K562 (cell line): ENCODE data around the gene L3MBTL3. TPM values are rescaled to one million over a fixed set of nuclear protein-coding genes. Genes with fewer than 3 reads are reported as not detected.

ENCODE experiments used
- ATAC-seq: fragments of 200-7000 bp; cut with Tn5 transposase; 3 replicates; pipeline ENCODE4 v1.9.1; 2020; ENCODE audit warnings: moderate library complexity
- BruUV-seq: library from RNA; stranded (reverse); fragments of 400-500 nt; replicated peaks from 2 replicates; lab custom pipeline; 2021; lab: Mats Ljungman, UMichigan
- CTCF ChIA-PET: fragments of 300-600 bp; formaldehyde crosslinking; extraction: SDS; loops from one replicate; lab custom pipeline; 2021; ENCODE audit warnings: low intra/inter-chr PET ratio; lab: Yijun Ruan, JAX
- POLR2A ChIA-PET: fragments of 300-600, 350-650 bp; sonication (Branson Sonifier 250); formaldehyde crosslinking; extraction: SDS; loops from one replicate; lab custom pipeline; 2021; ENCODE audit warnings: antibody characterized with exemption, inconsistent platforms; lab: Yijun Ruan, JAX
- DNase-seq, 4 experiments: peaks; one replicate each; pipeline versions ENCODE4 v3.0.0 to v3.0.0-alpha.2; 2011 to 2018; ENCODE audit warnings: low spot score in 3 of 4, mixed read lengths in 3 of 4; ENCODE audit errors: extremely low read depth in 1 of 4
- FAIRE-seq: peaks from 2 replicates; lab custom pipeline; 2011; peaks lifted over from hg19 to GRCh38; lab: Jason Lieb, UNC
- H2AFZ ChIP-seq: 2 replicates; pipeline ENCODE4 v1.6.0; 2011; ENCODE audit warnings: low read depth, low read length, control low read depth, inconsistent platforms
- H3K27ac ChIP-seq: fragments of 200-600 bp; 3 replicates; pipeline ENCODE4 v1.8.0; 2011; ENCODE audit warnings: low read depth, mild to moderate bottlenecking, control low read depth, inconsistent platforms, low read length, moderate library complexity, mixed read lengths; ENCODE audit errors: extremely low read depth
- H3K27me3 ChIP-seq, 2 experiments: fragments of 300-600 bp in 1 of 2; 2 replicates in 1 of 2; 3 replicates in 1 of 2; pipeline versions ENCODE4 v1.6.0 to v1.8.0; 2011; ENCODE audit warnings: inconsistent platforms in 2 of 2, low read length in 2 of 2, mild to moderate bottlenecking in 1 of 2, mixed read lengths in 1 of 2, moderate library complexity in 1 of 2; ENCODE audit not compliant: control insufficient read depth in 2 of 2, insufficient read depth in 2 of 2
- H3K36me3 ChIP-seq: fragments of 300-600 bp; 3 replicates; pipeline ENCODE4 v1.8.0; 2011; ENCODE audit warnings: mild to moderate bottlenecking, low read length, inconsistent platforms; ENCODE audit not compliant: control insufficient read depth, insufficient read depth
- H3K4me1 ChIP-seq, 2 experiments: fragments of 200-600 bp in 1 of 2; replicated peaks in 1 of 2; 2 replicates in 1 of 2; 3 replicates in 1 of 2; pipeline versions ENCODE4 v1.5.1 to v1.8.0; 2011; ENCODE audit warnings: inconsistent platforms in 2 of 2, low read length in 2 of 2, mild to moderate bottlenecking in 1 of 2, mixed read lengths in 1 of 2, moderate library complexity in 1 of 2; ENCODE audit not compliant: control insufficient read depth in 2 of 2, insufficient read depth in 2 of 2
- H3K4me2 ChIP-seq: 2 replicates; pipeline ENCODE4 v1.6.1; 2011; ENCODE audit warnings: low read length, control low read depth, inconsistent platforms, mixed read lengths; ENCODE audit not compliant: insufficient read depth
- H3K4me3 ChIP-seq: fragments of 200-600 bp; sonication (generic), shearing (Covaris generic); 2 replicates; pipeline ENCODE4 v1.5.1; 2016; ENCODE audit warnings: control low read depth, inconsistent platforms
- H3K79me2 ChIP-seq: fragments of 200-600 bp; 3 replicates; pipeline ENCODE4 v1.8.0; 2011; ENCODE audit warnings: low read length, inconsistent platforms; ENCODE audit not compliant: control insufficient read depth, insufficient read depth
- H3K9ac ChIP-seq, 2 experiments: 2 replicates each; pipeline versions ENCODE4 v1.6.0 to v1.6.1; 2011; ENCODE audit warnings: low read depth in 2 of 2, low read length in 2 of 2, control low read depth in 1 of 2, inconsistent platforms in 1 of 2, mild to moderate bottlenecking in 1 of 2, mixed read lengths in 1 of 2; ENCODE audit not compliant: insufficient read depth in 1 of 2
- H3K9me1 ChIP-seq: one replicate; pipeline ENCODE4 v1.6.0; 2011; ENCODE audit warnings: inconsistent platforms, mild to moderate bottlenecking, low read length, moderate library complexity; ENCODE audit not compliant: control insufficient read depth, insufficient read depth
- H3K9me3 ChIP-seq: replicated peaks from 2 replicates; pipeline ENCODE4 v1.5.1; 2011; ENCODE audit warnings: low read depth, low read length, inconsistent platforms; ENCODE audit not compliant: control insufficient read depth, insufficient read depth
- H4K20me1 ChIP-seq: replicated peaks from 2 replicates; pipeline ENCODE4 v1.6.1; 2011; ENCODE audit warnings: low read length, inconsistent platforms, mixed read lengths; ENCODE audit not compliant: control insufficient read depth, insufficient read depth
- ELF1 ChIP-seq: fragments of 200-800 bp; sonication (Bioruptor generic); IDR thresholded peaks from 2 replicates; pipeline ENCODE4 v1.6.1; 2016; ENCODE audit warnings: missing genetic modification characterization, missing compliant biosample characterization
- MAFF ChIP-seq: IDR thresholded peaks from 2 replicates; pipeline ENCODE4 v1.6.1; 2012; ENCODE audit warnings: low read length, improper control_type of control experiment
- MAFG ChIP-seq: fragments of 450-650 bp; conservative IDR thresholded peaks from 2 replicates; pipeline ENCODE4 v1.6.1; 2016; ENCODE audit warnings: missing genetic modification characterization, missing compliant biosample characterization
- MCM3 ChIP-seq: fragments of 450-650 bp; IDR thresholded peaks from 2 replicates; pipeline ENCODE4 v1.6.1; 2016
- PHF21A ChIP-seq: fragments of 450-650 bp; IDR thresholded peaks from 2 replicates; pipeline ENCODE4 v1.6.1; 2017; ENCODE audit warnings: low read depth, borderline replicate concordance
- POLR2AphosphoS5 ChIP-seq: IDR thresholded peaks from 2 replicates; pipeline ENCODE4 v1.6.1; 2011; ENCODE audit warnings: mild to moderate bottlenecking, low read depth, low read length, moderate library complexity; ENCODE audit not compliant: control insufficient read depth, insufficient read depth
- POLR3A ChIP-seq: IDR thresholded peaks from 2 replicates; pipeline ENCODE4 v1.6.1; 2011; ENCODE audit warnings: borderline replicate concordance, mild to moderate bottlenecking, moderate library complexity; ENCODE audit not compliant: insufficient read length, insufficient read depth; ENCODE audit errors: extremely low read depth
- SMARCC2 ChIP-seq: fragments of 450-650 bp; IDR thresholded peaks from 2 replicates; pipeline ENCODE4 v1.6.1; 2017; ENCODE audit warnings: antibody characterized with exemption, moderate library complexity, mild to moderate bottlenecking, low read depth
- TGIF2 ChIP-seq: sonication (generic); formaldehyde crosslinking; IDR thresholded peaks from 2 replicates; pipeline ENCODE4 v1.8.1; 2022; ENCODE audit warnings: mild to moderate bottlenecking, missing genetic modification reagents, moderate library complexity
- ZFX ChIP-seq: sonication (generic); formaldehyde crosslinking; IDR thresholded peaks from 2 replicates; pipeline ENCODE4 v1.8.0; 2022; ENCODE audit warnings: mild to moderate bottlenecking, missing genetic modification reagents, moderate library complexity
- ZNF561 ChIP-seq: fragments of 450-650 bp; formaldehyde crosslinking; conservative IDR thresholded peaks from 2 replicates; pipeline ENCODE4 v1.4.0; 2020; ENCODE audit warnings: mild to moderate bottlenecking, moderate library complexity
- ZNF785 ChIP-seq: fragments of 250-450 bp; sonication (Bioruptor Pico); IDR thresholded peaks from 2 replicates; pipeline ENCODE4 v1.4.0; 2020; ENCODE audit warnings: mild to moderate bottlenecking
- WGBS: fragments of 100-300 bp; shearing (Covaris generic); methylation state at CpG from one replicate; pipeline ENCODE4 v1.1.6; 2016; ENCODE audit warnings: low coverage, mixed read lengths; ENCODE audit not compliant: insufficient coverage; ENCODE audit errors: missing lambda C conversion rate; 5-methylcytosine and 5-hydroxymethylcytosine counted together
- in situ Hi-C: fragments of 300-500 bp; cut with MboI; formaldehyde crosslinking; loops from 4 replicates; pipeline ENCODE4 v1.15.0; 2018; ENCODE audit warnings: inconsistent platforms, mixed read lengths
- intact Hi-C: fragments of 100-400 bp; cut with micrococcal nuclease; formaldehyde crosslinking; loops from 2 replicates; pipeline ENCODE4 v1.14.2; 2022
- polyA plus RNA-seq, 8 experiments: library from polyadenylated mRNA; depleted of rRNA in 4 of 8; stranded (reverse) in 5 of 8; unstranded in 3 of 8; fragments of >200 nt; fragmentation: Nextera tagmentation in 2 of 8; fragmentation: Illumina TruSeq in 1 of 8; extraction: Ambion mirVana in 2 of 8; extraction: Trizol in 1 of 8; gene quantifications; 2 replicates each; pipeline versions ENCODE4 v1.2.1 to v1.2.3, GENCODE V29; 2011 to 2014; ENCODE audit warnings: inconsistent platforms in 1 of 8, missing spikeins in 1 of 8
- total RNA-seq, 7 experiments: library from RNA; depleted of rRNA in 6 of 7; stranded (reverse); fragments of >200 nt in 6 of 7; fragmentation: Illumina TruSeq in 2 of 7; extraction: Trizol in 2 of 7; gene quantifications; 2 replicates each; pipeline versions ENCODE4 v1.2.1 to v1.2.3, GENCODE V29; 2011 to 2021; ENCODE audit warnings: low replicate concordance in 1 of 7
- TF ChIP-seq, protein P1 (sequence below): IDR thresholded peaks from 2 replicates; pipeline ENCODE4 v1.6.1; 2012; ENCODE audit warnings: low read depth, low read length, improper control_type of control experiment, borderline replicate concordance
- TF ChIP-seq, protein P2 (sequence below), 3 experiments: fragments of 200-800 bp in 1 of 3; sonication (Bioruptor generic) in 1 of 3; sonication (generic) in 1 of 3; formaldehyde crosslinking in 1 of 3; IDR thresholded peaks; 2 replicates each; pipeline versions ENCODE4 v1.6.1 to v1.8.0; 2016 to 2022; ENCODE audit warnings: mild to moderate bottlenecking in 2 of 3, missing compliant biosample characterization in 2 of 3, missing genetic modification characterization in 2 of 3, missing genetic modification reagents in 1 of 3

Gene L3MBTL3
- total and polyA plus RNA-seq, 9 of the 15 experiments (the other 6 are each of a cell fraction or from before 2014, with no cell fraction given) = 0.83 to 6.9 (median 5.4) TPM

GRCh38 chr6:130027948-130028347 lies 9.6 kb downstream of the L3MBTL3 start:
- DNase-seq (no peak), ATAC-seq (no peak), FAIRE-seq (no peak)
- ChIA-PET CTCF (no interaction called here), POLR2A (no interaction called here)
- H3K4me3 ChIP-seq = no peak overlapping the region
- intact Hi-C loops (no loop called here), in situ Hi-C loops (loop anchor here (10.0 kb wide), 2 partner anchors 263 to 533 kb away; no protein-coding TSS in a partner anchor)
- 17% methylated on average over 1 of the region's 1 CpG for WGBS
- no peaks in the 10 kb centered on the region for H3K4me1 ChIP-seq
- TF ChIP-seq ZNF561 (CRISPR knock-in tag) (no peak), MCM3 (no peak), TGIF2 (CRISPR knock-in tag) (no peak), POLR2AphosphoS5 (no peak)
- no peaks in the 10 kb centered on the region for H3K9me3 ChIP-seq
- H2AFZ ChIP-seq = no peak overlapping the region
- H3K27me3 ChIP-seq = no peaks in the 10 kb centered on the region
- H3K9me1 ChIP-seq = no peaks in the 10 kb centered on the region
- H4K20me1 ChIP-seq = no peaks in the 10 kb centered on the region
- H3K27ac ChIP-seq = no peak overlapping the region
- no TSS peak for BruUV-seq
- no peak overlapping the region for H3K9ac ChIP-seq
- no peaks in the 10 kb centered on the region for H3K79me2 ChIP-seq
- H3K4me2 ChIP-seq = no peak overlapping the region
- H3K36me3 ChIP-seq = no peaks in the 10 kb centered on the region

DNA sequence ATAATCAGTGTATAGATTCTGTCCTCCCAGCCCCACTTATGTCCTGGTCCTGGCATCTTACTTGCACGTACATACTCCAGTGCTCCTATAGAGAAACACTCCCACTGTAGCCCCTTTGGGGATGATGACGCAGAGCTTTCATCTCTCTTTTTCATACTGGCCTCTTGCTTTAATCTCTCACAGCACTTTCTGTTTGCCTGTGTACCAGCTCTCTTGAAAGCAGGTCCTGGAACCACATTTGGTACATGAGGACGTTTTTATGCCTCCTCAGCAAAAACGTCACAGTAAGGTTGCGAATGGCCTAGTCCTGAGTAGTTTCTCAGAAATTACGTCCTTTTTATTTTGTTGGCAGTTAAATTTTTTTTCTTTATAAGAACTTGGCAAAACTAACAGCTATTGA lies 10.8 kb downstream of the L3MBTL3 start:
- Histone ChIP-seq H3K4me2 (no peak overlapping the region), H3K4me1 (peaks cover 0 to 9% of the 10 kb centered on the region in 2 experiments; a peak in 2 of 5 replicates), H3K36me3 (no peaks in the 10 kb centered on the region), H3K9ac (no peak overlapping the region), H2AFZ (no peak overlapping the region), H3K4me3 (no peak overlapping the region), H3K9me3 (no peaks in the 10 kb centered on the region), H3K79me2 (no peaks in the 10 kb centered on the region), H3K27ac (no peak overlapping the region), H4K20me1 (no peaks in the 10 kb centered on the region), H3K27me3 (no peaks in the 10 kb centered on the region), H3K9me1 (no peaks in the 10 kb centered on the region)
- in situ Hi-C loops (loop anchor here (10.0 kb wide), 2 partner anchors 264 to 534 kb away; no protein-coding TSS in a partner anchor), intact Hi-C loops (no loop called here)
- CTCF ChIA-PET = no interaction called here
- FAIRE-seq (no peak), ATAC-seq (no peak), DNase-seq (no peak)
- 46% methylated on average over 6 of the region's 6 CpGs for WGBS
- POLR2A ChIA-PET = interaction anchor here (0.6 to 1.2 kb wide), 2 partner anchors 10 to 561 kb away, joined by 3 read pairs; no protein-coding TSS in a partner anchor
- no TSS peak for BruUV-seq
- TF ChIP-seq POLR3A = no peak
- no peak for TF ChIP-seq SMARCC2
- TF ChIP-seq PHF21A = no peak
- TF ChIP-seq, protein P1, sequence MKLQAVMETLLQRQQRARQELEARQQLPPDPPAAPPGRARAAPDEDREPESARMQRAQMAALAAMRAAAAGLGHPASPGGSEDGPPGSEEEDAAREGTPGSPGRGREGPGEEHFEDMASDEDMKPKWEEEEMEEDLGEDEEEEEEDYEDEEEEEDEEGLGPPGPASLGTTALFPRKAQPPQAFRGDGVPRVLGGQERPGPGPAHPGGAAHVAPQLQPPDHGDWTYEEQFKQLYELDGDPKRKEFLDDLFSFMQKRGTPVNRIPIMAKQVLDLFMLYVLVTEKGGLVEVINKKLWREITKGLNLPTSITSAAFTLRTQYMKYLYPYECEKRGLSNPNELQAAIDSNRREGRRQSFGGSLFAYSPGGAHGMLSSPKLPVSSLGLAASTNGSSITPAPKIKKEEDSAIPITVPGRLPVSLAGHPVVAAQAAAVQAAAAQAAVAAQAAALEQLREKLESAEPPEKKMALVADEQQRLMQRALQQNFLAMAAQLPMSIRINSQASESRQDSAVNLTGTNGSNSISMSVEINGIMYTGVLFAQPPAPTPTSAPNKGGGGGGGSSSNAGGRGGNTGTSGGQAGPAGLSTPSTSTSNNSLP = no peak
- no peak for TF ChIP-seq ELF1 (tag)
- TF ChIP-seq MAFF = peak; percentile 84
- no peak for TF ChIP-seq ZFX
- TF ChIP-seq ZNF785 = no peak
- peak; percentile 81 for TF ChIP-seq MAFG (tag)
- TF ChIP-seq, protein P2, sequence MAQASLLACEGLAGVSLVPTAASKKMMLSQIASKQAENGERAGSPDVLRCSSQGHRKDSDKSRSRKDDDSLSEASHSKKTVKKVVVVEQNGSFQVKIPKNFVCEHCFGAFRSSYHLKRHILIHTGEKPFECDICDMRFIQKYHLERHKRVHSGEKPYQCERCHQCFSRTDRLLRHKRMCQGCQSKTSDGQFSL (CRISPR knock-in tag; IDR thresholded peaks at IDR 0.05) = no peak
- TF ChIP-seq, protein P2 (tag; IDR thresholded peaks at IDR 0.05) = no peak
